IMR-90 (cell line): Measurements from ENCODE around the gene CD151. TPM values are rescaled to one million over a fixed set of nuclear protein-coding genes. Genes with fewer than 3 reads are reported as not detected.

ENCODE experiments used
- ATAC-seq: fragments of 200-7000 bp; cut with Tn5 transposase; 2 replicates; pipeline ENCODE4 v1.9.1; 2020; ENCODE audit warnings: low read depth, mild to moderate bottlenecking, moderate library complexity
- BruUV-seq: library from RNA; stranded (reverse); fragments of 400-500 nt; replicated peaks from 2 replicates; lab custom pipeline; 2021; lab: Mats Ljungman, UMichigan
- CTCF ChIA-PET: fragments of 300-600 bp; formaldehyde crosslinking; extraction: SDS; loops from one replicate; lab custom pipeline; 2021; ENCODE audit warnings: antibody characterized with exemption; lab: Yijun Ruan, JAX
- POLR2A ChIA-PET: fragments of 300-600 bp; sonication (Branson Sonifier 250); formaldehyde crosslinking; loops from one replicate; lab custom pipeline; 2022; ENCODE audit warnings: antibody characterized with exemption; ENCODE audit not compliant: unreplicated experiment; lab: Charles Lee
- DNase-seq: peaks from one replicate; pipeline ENCODE4 v3.0.0; 2013
- H2AFZ ChIP-seq: replicated peaks from 2 replicates; pipeline ENCODE3; 2013; ENCODE audit warnings: low read length, mild to moderate bottlenecking; ENCODE audit not compliant: poor library complexity
- H2AK5ac ChIP-seq: 2 replicates; pipeline ENCODE4 v1.6.1; 2013; ENCODE audit warnings: low read depth, low read length, inconsistent platforms
- H2AK9ac ChIP-seq: replicated peaks from 2 replicates; pipeline ENCODE3; 2013; ENCODE audit warnings: mild to moderate bottlenecking, low read depth, low read length, moderate library complexity; ENCODE audit not compliant: poor library complexity
- H2BK120ac ChIP-seq: 2 replicates; pipeline ENCODE4 v1.6.1; 2013; ENCODE audit warnings: low read depth, low read length, inconsistent platforms
- H2BK15ac ChIP-seq: 3 replicates; pipeline ENCODE4 v1.6.1; 2013; ENCODE audit warnings: low read depth, low read length, inconsistent platforms
- H2BK20ac ChIP-seq: 2 replicates; pipeline ENCODE4 v1.6.1; 2013; ENCODE audit warnings: low read depth, mild to moderate bottlenecking, inconsistent platforms, low read length, moderate library complexity
- H2BK5ac ChIP-seq: 2 replicates; pipeline ENCODE4 v1.6.1; 2013; ENCODE audit warnings: mild to moderate bottlenecking, low read depth, low read length, inconsistent platforms; ENCODE audit not compliant: poor library complexity, severe bottlenecking
- H3K14ac ChIP-seq: replicated peaks from 2 replicates; pipeline ENCODE4 v1.6.1; 2013; ENCODE audit warnings: low read depth, low read length, inconsistent platforms
- H3K18ac ChIP-seq: 2 replicates; pipeline ENCODE4 v1.6.1; 2013; ENCODE audit warnings: low read depth, low read length, control low read depth
- H3K23ac ChIP-seq: 2 replicates; pipeline ENCODE4 v1.6.1; 2013; ENCODE audit warnings: low read depth, low read length, inconsistent platforms
- H3K27ac ChIP-seq: 2 replicates; pipeline ENCODE4 v1.5.1; 2013; ENCODE audit warnings: mild to moderate bottlenecking, control low read depth, low read length; ENCODE audit not compliant: insufficient read depth
- H3K27me3 ChIP-seq: 2 replicates; pipeline ENCODE4 v1.6.1; 2013; ENCODE audit warnings: low read length; ENCODE audit not compliant: control insufficient read depth, insufficient read depth
- H3K36me3 ChIP-seq: 2 replicates; pipeline ENCODE4 v1.6.1; 2013; ENCODE audit warnings: low read length, mixed read lengths; ENCODE audit not compliant: control insufficient read depth, insufficient read depth
- H3K4ac ChIP-seq: 2 replicates; pipeline ENCODE4 v1.6.1; 2013; ENCODE audit warnings: low read depth, low read length, inconsistent platforms
- H3K4me1 ChIP-seq: 2 replicates; pipeline ENCODE4 v1.6.1; 2013; ENCODE audit warnings: low read length, mixed read lengths; ENCODE audit not compliant: control insufficient read depth, insufficient read depth
- H3K4me2 ChIP-seq: 2 replicates; pipeline ENCODE4 v1.6.1; 2013; ENCODE audit warnings: low read depth, mild to moderate bottlenecking, control low read depth, low read length, moderate library complexity
- H3K4me3 ChIP-seq: 2 replicates; pipeline ENCODE4 v1.5.1; 2013; ENCODE audit warnings: low read depth, mild to moderate bottlenecking, control low read depth, low read length, moderate library complexity; ENCODE audit not compliant: insufficient read depth
- H3K56ac ChIP-seq: 2 replicates; pipeline ENCODE4 v1.6.1; 2013; ENCODE audit warnings: low read length, inconsistent platforms; ENCODE audit not compliant: insufficient read depth; ENCODE audit errors: extremely low read depth
- H3K79me1 ChIP-seq, 2 experiments: 2 replicates each; pipeline ENCODE4 v1.6.1; 2013; ENCODE audit warnings: low read length in 2 of 2, inconsistent platforms in 1 of 2, low read depth in 1 of 2
- H3K9ac ChIP-seq: 2 replicates; pipeline ENCODE4 v1.6.1; 2013; ENCODE audit warnings: low read depth, low read length, control low read depth
- H3K9me1 ChIP-seq: 2 replicates; pipeline ENCODE4 v1.6.1; 2013; ENCODE audit warnings: low read length, inconsistent platforms; ENCODE audit not compliant: insufficient read depth
- H3K9me3 ChIP-seq: 2 replicates; pipeline ENCODE4 v1.6.1; 2013; ENCODE audit warnings: low read length; ENCODE audit not compliant: control insufficient read depth, insufficient read depth
- H4K20me1 ChIP-seq: 2 replicates; pipeline ENCODE4 v1.6.1; 2013; ENCODE audit warnings: low read length, inconsistent platforms; ENCODE audit not compliant: insufficient read depth
- H4K5ac ChIP-seq: 2 replicates; pipeline ENCODE4 v1.6.1; 2013; ENCODE audit warnings: mild to moderate bottlenecking, low read depth, low read length, control low read depth
- H4K8ac ChIP-seq, 2 experiments: 2 replicates each; pipeline ENCODE4 v1.6.1; 2013; ENCODE audit warnings: low read depth in 2 of 2, low read length in 2 of 2, control low read depth in 1 of 2, inconsistent platforms in 1 of 2
- H4K91ac ChIP-seq: 2 replicates; pipeline ENCODE4 v1.6.1; 2013; ENCODE audit warnings: low read depth, low read length, inconsistent platforms; ENCODE audit not compliant: insufficient read depth
- CEBPB ChIP-seq: IDR thresholded peaks from 2 replicates; pipeline ENCODE4 v1.6.1; 2012; ENCODE audit warnings: low read depth, low read length, improper control_type of control experiment
- CHD1 ChIP-seq: IDR thresholded peaks from 2 replicates; pipeline ENCODE4 v1.6.1; 2012; ENCODE audit warnings: low read depth, low read length, improper control_type of control experiment
- CTCF ChIP-seq: conservative IDR thresholded peaks from 2 replicates; pipeline ENCODE4 v1.5.1; 2012; ENCODE audit warnings: mild to moderate bottlenecking, low read depth, low read length, improper control_type of control experiment
- ELK1 ChIP-seq: fragments of 150-350 bp; IDR thresholded peaks from 2 replicates; pipeline ENCODE4 v1.6.1; 2016; ENCODE audit warnings: low read depth, mild to moderate bottlenecking, low read length, moderate library complexity, borderline replicate concordance
- FOS ChIP-seq: fragments of 150-350 bp; IDR thresholded peaks from 2 replicates; pipeline ENCODE4 v1.6.1; 2016; ENCODE audit warnings: low read depth, low read length
- MAFK ChIP-seq: IDR thresholded peaks from 2 replicates; pipeline ENCODE4 v1.6.1; 2012; ENCODE audit warnings: low read depth, low read length, improper control_type of control experiment
- MAZ ChIP-seq: IDR thresholded peaks from 2 replicates; pipeline ENCODE4 v1.6.1; 2012; ENCODE audit warnings: low read depth, mild to moderate bottlenecking, low read length, improper control_type of control experiment, moderate library complexity, borderline replicate concordance
- MXI1 ChIP-seq: IDR thresholded peaks from 2 replicates; pipeline ENCODE4 v1.6.1; 2012; ENCODE audit warnings: low read depth, mild to moderate bottlenecking, low read length, moderate library complexity, borderline replicate concordance
- NFE2L2 ChIP-seq: fragments of 150-350 bp; IDR thresholded peaks from 2 replicates; pipeline ENCODE4 v1.6.1; 2016; ENCODE audit warnings: low read depth, mild to moderate bottlenecking, low read length
- POLR2A ChIP-seq: IDR thresholded peaks from 2 replicates; pipeline ENCODE4 v1.6.1; 2012; ENCODE audit warnings: mild to moderate bottlenecking, low read depth, low read length
- RAD21 ChIP-seq: IDR thresholded peaks from 2 replicates; pipeline ENCODE4 v1.6.1; 2012; ENCODE audit warnings: low read length, improper control_type of control experiment
- RCOR1 ChIP-seq: IDR thresholded peaks from 2 replicates; pipeline ENCODE4 v1.6.1; 2012; ENCODE audit warnings: mild to moderate bottlenecking, low read length, improper control_type of control experiment; ENCODE audit not compliant: insufficient replicate concordance
- RFX5 ChIP-seq: IDR thresholded peaks from 2 replicates; pipeline ENCODE4 v1.8.0; 2012; ENCODE audit warnings: low read depth, mild to moderate bottlenecking, low read length, moderate library complexity
- SMC3 ChIP-seq: fragments of 150-350 bp; IDR thresholded peaks from 2 replicates; pipeline ENCODE4 v1.6.1; 2016; ENCODE audit warnings: low read depth, mild to moderate bottlenecking, antibody characterized with exemption, low read length, moderate library complexity
- USF2 ChIP-seq: fragments of 150-350 bp; IDR thresholded peaks from 2 replicates; pipeline ENCODE4 v1.6.1; 2017; ENCODE audit warnings: mild to moderate bottlenecking, antibody characterized with exemption, low read length, low read depth
- WGBS, 2 experiments: methylation state at CpG; one replicate each; pipeline versions ENCODE4 v1.1.5 to v1.1.7; 2013; ENCODE audit warnings: missing lambda C conversion rate in 2 of 2; ENCODE audit not compliant: insufficient read length in 1 of 2; ENCODE audit errors: extremely low coverage in 2 of 2; 5-methylcytosine and 5-hydroxymethylcytosine counted together
- dilution Hi-C: fragments of 300-500 bp; cut with HindIII; formaldehyde crosslinking; loops from one replicate; pipeline ENCODE4 v1.14.3; 2018; ENCODE audit warnings: low sequenced_read_pairs; ENCODE audit not compliant: unreplicated experiment
- in situ Hi-C: fragments of 300-500 bp; cut with MboI; formaldehyde crosslinking; loops from 3 replicates; pipeline ENCODE4 v1.14.3; 2019; ENCODE audit warnings: low sequenced_read_pairs, inconsistent platforms, mixed read lengths
- intact Hi-C: fragments of 100-400 bp; cut with micrococcal nuclease; formaldehyde crosslinking; loops from 2 replicates; pipeline ENCODE4 v1.10.0; 2022
- polyA plus RNA-seq, 3 experiments: library from polyadenylated mRNA; depleted of rRNA; stranded (reverse); fragments of >200 nt; gene quantifications; 2 replicates each; pipeline ENCODE4 v1.2.3, GENCODE V29; 2012; ENCODE audit warnings: low replicate concordance in 1 of 3
- total RNA-seq: library from RNA; depleted of rRNA; stranded (reverse); fragments of >200 nt; gene quantifications from 2 replicates; pipeline ENCODE4 v1.2.3, GENCODE V29; 2012

CD151 gene
- total and polyA plus RNA-seq, 2 of the 4 experiments (the other 2 are of a cell fraction) = 1,150 to 1,267 TPM

GRCh38 chr11:846496-847098, 13.8 kb downstream of the CD151 start:
- Histone ChIP-seq H4K5ac (peak overlapping the region; percentile 60), H2BK20ac (peak overlapping the region; percentile 47; the same call in 1 of the 2 replicates), H2BK15ac (peak overlapping the region; percentile 42; the same call in 1 of the 3 replicates), H3K9me1 (peaks cover 11% of the 10 kb centered on the region; the same call in 1 of the 2 replicates), H3K4ac (peak overlapping the region; percentile 96), H2AK5ac (peak overlapping the region; percentile 100), H2BK5ac (peak overlapping the region; percentile 100), H3K4me2 (peak overlapping the region; percentile 59), H3K36me3 (no peaks in the 10 kb centered on the region; the same call in 1 of the 2 replicates), H3K79me1 (peaks cover 23 to 70% of the 10 kb centered on the region in 2 experiments; a peak in 3 of 4 replicates), H4K20me1 (peaks cover 43% of the 10 kb centered on the region), H3K4me1 (peaks cover 42% of the 10 kb centered on the region), H3K14ac (peak overlapping the region; percentile 46), H3K9ac (peak overlapping the region; percentile 17), H3K18ac (peak overlapping the region; percentile 58), H3K23ac (peak overlapping the region; percentile 72; the same call in 1 of the 2 replicates), H4K8ac (peak overlapping the region; percentile 32 to 91; a peak in 2 of 4 replicates), H4K91ac (peak overlapping the region; percentile 93), H2AK9ac (peak overlapping the region; percentile 2), H3K27ac (peak overlapping the region; percentile 98), H3K27me3 (no peaks in the 10 kb centered on the region), H3K56ac (no peak overlapping the region), H3K9me3 (no peaks in the 10 kb centered on the region), H3K4me3 (no peak overlapping the region), H2BK120ac (peak overlapping the region; percentile 95), H2AFZ (no peak overlapping the region)
- dilution Hi-C loops (no loop called here), intact Hi-C loops (loop anchor here (10.0 kb wide), 1 partner anchor 208 kb away; no protein-coding TSS in a partner anchor), in situ Hi-C loops (no loop called here)
- no TSS peak for BruUV-seq
- DNase-seq (peak; percentile 53), ATAC-seq (no peak)
- ChIA-PET CTCF (interaction anchor here (0.7 kb wide), 1 partner anchor 10 kb away, joined by 3 read pairs; no protein-coding TSS in a partner anchor), POLR2A (no interaction called here)
- WGBS, 2 experiments = 47% methylated on average over 8 of the region's 11 CpGs; no CpG with 5 or more reads in 1 of the 2 experiments
- TF ChIP-seq NFE2L2 (no peak), USF2 (no peak), RAD21 (no peak), RCOR1 (no peak), CHD1 (no peak), MAFK (no peak), CTCF (no peak), RFX5 (no peak), MAZ (no peak), POLR2A (no peak), ELK1 (no peak), SMC3 (no peak), CEBPB (no peak), FOS (no peak), MXI1 (no peak)
